Measurements from ENCODE around the gene SLC37A4. TPM values are rescaled to one million over a fixed set of nuclear protein-coding genes. Genes with fewer than 3 reads are reported as not detected.
A peak's percentile ranks its signal among the peaks of the same experiment; 100 is the strongest.

Gene SLC37A4
- polyA plus RNA-seq (2013, experiment 1 of 2), result 19.7 TPM
- polyA plus RNA-seq (2013, experiment 2 of 2), result 18.9 TPM

- H3K4ac ChIP-seq (ENCODE audit: low read depth, low read length), result peak within 1 kb of the TSS; percentile 82
- H3K79me2 ChIP-seq (ENCODE audit: control insufficient read depth, insufficient read depth, low read length), result no peaks in the 10 kb centered on the region
- H3K9ac ChIP-seq (ENCODE audit: low read length), result peak within 1 kb of the TSS; percentile 83
- no peaks in the 10 kb centered on the region for H3K27me3 ChIP-seq (ENCODE audit: insufficient read depth, low read length, poor library complexity)
- no peak within 1 kb of the TSS for H3K23ac ChIP-seq (ENCODE audit: low read length)
- H2BK5ac ChIP-seq (ENCODE audit: low read length), result peak within 1 kb of the TSS; percentile 37
- H2AK5ac ChIP-seq (ENCODE audit: low read length), result no peak within 1 kb of the TSS
- H3K4me1 ChIP-seq (ENCODE audit: control insufficient read depth, low read depth, low read length), result peaks cover 11% of the 10 kb centered on the region
- H2BK15ac ChIP-seq (replicated peaks; ENCODE audit: low read depth), result no peak within 1 kb of the TSS
- peak within 1 kb of the TSS; percentile 59 for H3K4me3 ChIP-seq (ENCODE audit: low read length)
- DNase-seq, result peak; percentile 99
- H3K18ac ChIP-seq (ENCODE audit: low read length), result peak within 1 kb of the TSS; percentile 81
- H2BK120ac ChIP-seq (ENCODE audit: low read depth, low read length), result no peak within 1 kb of the TSS
- H3K36me3 ChIP-seq (ENCODE audit: control insufficient read depth, insufficient read depth, low read length), result no peaks in the 10 kb centered on the region
- WGBS (ENCODE audit: extremely low coverage, insufficient coverage, low lambda C conversion rate), result no CpG with 5 or more reads among the region's 67 CpGs
- H3K79me1 ChIP-seq (ENCODE audit: low read length), result peaks cover 11% of the 10 kb centered on the region
- peak within 1 kb of the TSS; percentile 94 for H3K56ac ChIP-seq (ENCODE audit: low read length)
- peak within 1 kb of the TSS; percentile 65 for H3K4me2 ChIP-seq (ENCODE audit: low read length)
- H3K27ac ChIP-seq (ENCODE audit: low read depth, low read length), result no peak within 1 kb of the TSS
- H4K5ac ChIP-seq (ENCODE audit: low read length), result no peak within 1 kb of the TSS
- H4K8ac ChIP-seq (ENCODE audit: low read depth, low read length), result no peak within 1 kb of the TSS
These were observed at the start of gene SLC37A4 for GRCh38 chr11:119030329-119031047. Gene SLC37A4 (minus strand): TSS chr11:119030877.

GRCh38 chr11:119078675-119079420, 48.2 kb upstream of the SLC37A4 start:
- H4K8ac ChIP-seq (ENCODE audit: low read depth, low read length), result no peak overlapping the region

GRCh38 chr11:119077839-119078238, 47.2 kb upstream of the SLC37A4 start:
- no CpG with 5 or more reads among the region's 11 CpGs for WGBS (ENCODE audit: extremely low coverage, insufficient coverage, low lambda C conversion rate)
- Histone ChIP-seq H2BK120ac (ENCODE audit: low read depth, low read length) (no peak overlapping the region), H3K27ac (ENCODE audit: low read depth, low read length) (no peak overlapping the region), H3K4ac (ENCODE audit: low read depth, low read length) (no peak overlapping the region), H3K23ac (ENCODE audit: low read length) (no peak overlapping the region), H3K4me1 (ENCODE audit: control insufficient read depth, low read depth, low read length) (no peaks in the 10 kb centered on the region), H2BK5ac (ENCODE audit: low read length) (no peak overlapping the region), H2BK15ac (replicated peaks; ENCODE audit: low read depth) (no peak overlapping the region), H3K4me2 (ENCODE audit: low read length) (no peak overlapping the region), H4K8ac (ENCODE audit: low read depth, low read length) (no peak overlapping the region), H3K36me3 (ENCODE audit: control insufficient read depth, insufficient read depth, low read length) (peaks cover 13% of the 10 kb centered on the region), H3K56ac (ENCODE audit: low read length) (no peak overlapping the region), H4K5ac (ENCODE audit: low read length) (no peak overlapping the region), H3K9ac (ENCODE audit: low read length) (no peak overlapping the region), H3K79me1 (ENCODE audit: low read length) (no peaks in the 10 kb centered on the region), H3K27me3 (ENCODE audit: insufficient read depth, low read length, poor library complexity) (no peaks in the 10 kb centered on the region), H3K4me3 (ENCODE audit: low read length) (no peak overlapping the region), H3K79me2 (ENCODE audit: control insufficient read depth, insufficient read depth, low read length) (no peaks in the 10 kb centered on the region), H3K18ac (ENCODE audit: low read length) (no peak overlapping the region), H2AK5ac (ENCODE audit: low read length) (no peak overlapping the region)
- DNase-seq, result no peak

More at GRCh38 chr11:119078675-119079420, 48.2 kb upstream of the SLC37A4 start:
- Histone ChIP-seq H3K79me1 (ENCODE audit: low read length) (no peaks in the 10 kb centered on the region), H3K79me2 (ENCODE audit: control insufficient read depth, insufficient read depth, low read length) (no peaks in the 10 kb centered on the region), H3K9ac (ENCODE audit: low read length) (no peak overlapping the region), H3K36me3 (ENCODE audit: control insufficient read depth, insufficient read depth, low read length) (peaks cover 13% of the 10 kb centered on the region), H3K4me1 (ENCODE audit: control insufficient read depth, low read depth, low read length) (no peaks in the 10 kb centered on the region), H2BK120ac (ENCODE audit: low read depth, low read length) (no peak overlapping the region), H3K56ac (ENCODE audit: low read length) (no peak overlapping the region), H3K4me2 (ENCODE audit: low read length) (no peak overlapping the region), H3K27me3 (ENCODE audit: insufficient read depth, low read length, poor library complexity) (no peaks in the 10 kb centered on the region), H2AK5ac (ENCODE audit: low read length) (no peak overlapping the region), H4K5ac (ENCODE audit: low read length) (no peak overlapping the region), H3K4ac (ENCODE audit: low read depth, low read length) (no peak overlapping the region), H2BK15ac (replicated peaks; ENCODE audit: low read depth) (no peak overlapping the region), H3K23ac (ENCODE audit: low read length) (no peak overlapping the region), H3K4me3 (ENCODE audit: low read length) (no peak overlapping the region), H2BK5ac (ENCODE audit: low read length) (no peak overlapping the region), H3K18ac (ENCODE audit: low read length) (no peak overlapping the region), H3K27ac (ENCODE audit: low read depth, low read length) (no peak overlapping the region)
- WGBS (ENCODE audit: extremely low coverage, insufficient coverage, low lambda C conversion rate), result no CpG with 5 or more reads among the region's 19 CpGs
- no peak for DNase-seq

- Histone ChIP-seq H2AK5ac (ENCODE audit: low read length) (no peak within 1 kb of the TSS), H3K4me2 (ENCODE audit: low read length) (peak within 1 kb of the TSS; percentile 86), H3K79me2 (ENCODE audit: control insufficient read depth, insufficient read depth, low read length) (peaks cover 4% of the 10 kb centered on the region), H3K18ac (ENCODE audit: low read length) (no peak within 1 kb of the TSS), H2BK5ac (ENCODE audit: low read length) (no peak within 1 kb of the TSS), H3K9ac (ENCODE audit: low read length) (peak within 1 kb of the TSS; percentile 82), H3K36me3 (ENCODE audit: control insufficient read depth, insufficient read depth, low read length) (peaks cover 2% of the 10 kb centered on the region), H3K27me3 (ENCODE audit: insufficient read depth, low read length, poor library complexity) (no peaks in the 10 kb centered on the region), H3K4me3 (ENCODE audit: low read length) (peak within 1 kb of the TSS; percentile 78), H3K4ac (ENCODE audit: low read depth, low read length) (peak within 1 kb of the TSS; percentile 11), H3K23ac (ENCODE audit: low read length) (no peak within 1 kb of the TSS), H2BK120ac (ENCODE audit: low read depth, low read length) (no peak within 1 kb of the TSS), H3K56ac (ENCODE audit: low read length) (peak within 1 kb of the TSS; percentile 88), H3K4me1 (ENCODE audit: control insufficient read depth, low read depth, low read length) (no peaks in the 10 kb centered on the region), H4K8ac (ENCODE audit: low read depth, low read length) (peak within 1 kb of the TSS; percentile 100), H3K79me1 (ENCODE audit: low read length) (peaks cover 4% of the 10 kb centered on the region), H4K5ac (ENCODE audit: low read length) (peak within 1 kb of the TSS; percentile 81), H3K27ac (ENCODE audit: low read depth, low read length) (no peak within 1 kb of the TSS), H2BK15ac (replicated peaks; ENCODE audit: low read depth) (no peak within 1 kb of the TSS)
- WGBS (ENCODE audit: extremely low coverage, insufficient coverage, low lambda C conversion rate), result no CpG with 5 or more reads among the region's 49 CpGs
- DNase-seq, result peak; percentile 97
These were observed 36.9 kb upstream of the SLC37A4 start, which contains the start of gene VPS11 for GRCh38 chr11:119067371-119068222. Gene VPS11 (plus strand): TSS chr11:119067818. CDS start chr11:119067824, 6 bp downstream.

GRCh38 chr11:119065369-119065768, 34.7 kb upstream of the SLC37A4 start:
- Histone ChIP-seq H2BK5ac (ENCODE audit: low read length) (no peak overlapping the region), H3K56ac (ENCODE audit: low read length) (no peak overlapping the region), H3K36me3 (ENCODE audit: control insufficient read depth, insufficient read depth, low read length) (no peaks in the 10 kb centered on the region), H3K4ac (ENCODE audit: low read depth, low read length) (no peak overlapping the region), H3K9ac (ENCODE audit: low read length) (no peak overlapping the region), H4K8ac (ENCODE audit: low read depth, low read length) (no peak overlapping the region), H2BK15ac (replicated peaks; ENCODE audit: low read depth) (no peak overlapping the region), H3K79me2 (ENCODE audit: control insufficient read depth, insufficient read depth, low read length) (peaks cover 4% of the 10 kb centered on the region), H2AK5ac (ENCODE audit: low read length) (no peak overlapping the region), H4K5ac (ENCODE audit: low read length) (no peak overlapping the region), H3K18ac (ENCODE audit: low read length) (no peak overlapping the region), H2BK120ac (ENCODE audit: low read depth, low read length) (no peak overlapping the region), H3K4me1 (ENCODE audit: control insufficient read depth, low read depth, low read length) (no peaks in the 10 kb centered on the region), H3K23ac (ENCODE audit: low read length) (no peak overlapping the region), H3K79me1 (ENCODE audit: low read length) (peaks cover 4% of the 10 kb centered on the region), H3K27ac (ENCODE audit: low read depth, low read length) (no peak overlapping the region), H3K27me3 (ENCODE audit: insufficient read depth, low read length, poor library complexity) (no peaks in the 10 kb centered on the region), H3K4me2 (ENCODE audit: low read length) (no peak overlapping the region), H3K4me3 (ENCODE audit: low read length) (no peak overlapping the region)
- WGBS (ENCODE audit: extremely low coverage, insufficient coverage, low lambda C conversion rate), result no CpG with 5 or more reads among the region's 4 CpGs
- DNase-seq, result peak; percentile 68
